Sigmoid colon (tissue), 7 donors: ENCODE results near the gene EFHD2. TPM values are rescaled to one million over a fixed set of nuclear protein-coding genes. Genes with fewer than 3 reads are reported as not detected.
A peak's percentile ranks its signal among the peaks of the same experiment; 100 is the strongest.

Source experiments
- DNase-seq: peaks from one replicate; pipeline ENCODE4 v3.0.0-alpha.2; 2019
- H3K27ac ChIP-seq, 4 donors: fragments of 200-600 bp; sonication (generic); one replicate each; pipeline ENCODE4 v1.5.1; 2016 to 2019; ENCODE audit warnings: mild to moderate bottlenecking in 1 of 4
- H3K27me3 ChIP-seq, 3 donors: fragments of 200-600 bp; sonication (generic); one replicate each; pipeline ENCODE4 v1.5.1; 2019; ENCODE audit warnings: mild to moderate bottlenecking in 1 of 3
- H3K36me3 ChIP-seq, 4 donors: fragments of 200-600 bp; sonication (generic); one replicate each; pipeline ENCODE4 v1.5.1; 2016 to 2019
- H3K4me1 ChIP-seq, 4 donors: fragments of 200-600 bp; sonication (generic); one replicate each; pipeline ENCODE4 v1.5.1; 2017 to 2019
- H3K4me3 ChIP-seq, 4 donors: fragments of 200-600 bp; sonication (generic); one replicate each; pipeline ENCODE4 v1.5.1; 2017 to 2019; ENCODE audit warnings: mild to moderate bottlenecking in 2 of 4, moderate library complexity in 1 of 4
- H3K9me3 ChIP-seq, 4 donors: fragments of 200-600 bp in 3 of 4; sonication (generic) in 3 of 4; one replicate each; pipeline versions ENCODE4 v1.5.1 to v1.6.1; 2013 to 2019
- EP300 ChIP-seq, 4 donors: sonication (generic); formaldehyde crosslinking; IDR thresholded peaks; one replicate each; pipeline ENCODE4 v1.6.1; 2017; ENCODE audit warnings: antibody characterized with exemption in 4 of 4
- POLR2A ChIP-seq, 2 donors: fragments of 450-650 bp; IDR thresholded peaks; one replicate each; pipeline ENCODE4 v1.6.1; 2016; ENCODE audit warnings: antibody characterized with exemption in 2 of 2, mild to moderate bottlenecking in 2 of 2, moderate library complexity in 2 of 2
- POLR2AphosphoS5 ChIP-seq, 4 donors: sonication (generic); formaldehyde crosslinking; IDR thresholded peaks; one replicate each; pipeline ENCODE4 v1.6.1; 2017; ENCODE audit warnings: antibody characterized with exemption in 4 of 4
- WGBS, 2 donors: extraction: QIAGEN DNeasy Blood & Tissue Kit; methylation state at CpG; one replicate each; pipeline ENCODE4 v1.1.7; 2013; 5-methylcytosine and 5-hydroxymethylcytosine counted together
- intact Hi-C: fragments of 100-400 bp; cut with DNase I; formaldehyde crosslinking; loops from one replicate; pipeline ENCODE4 v1.15.1; 2023
- polyA plus RNA-seq, 3 donors: library from polyadenylated mRNA; stranded (reverse); fragments of 200-250 nt; gene quantifications; one replicate each; pipeline ENCODE4 v1.2.3, GENCODE V29; 2013
- total RNA-seq, 4 donors: library from RNA; depleted of rRNA; stranded (reverse); fragments of >200 nt; gene quantifications; one replicate each; pipeline ENCODE4 v1.1.0, GENCODE V29; 2016
- TF ChIP-seq, protein P1 (sequence below), 4 experiments: fragments of 450-650 bp in 3 of 4; fragments of 200-600 bp in 1 of 4; IDR thresholded peaks; one replicate each; pipeline ENCODE4 v1.5.1; 2016 to 2019; ENCODE audit warnings: antibody characterized with exemption in 4 of 4, mild to moderate bottlenecking in 3 of 4, moderate library complexity in 2 of 4
- donor health status: healthy with polysubstance abuse.
- donor health status: Bipolar disorder and iron deficiency.
- donor health status: healthy.

EFHD2 gene
- total and polyA plus RNA-seq, 7 donors, result 32.7 to 181 (median 47.4) TPM

DNA sequence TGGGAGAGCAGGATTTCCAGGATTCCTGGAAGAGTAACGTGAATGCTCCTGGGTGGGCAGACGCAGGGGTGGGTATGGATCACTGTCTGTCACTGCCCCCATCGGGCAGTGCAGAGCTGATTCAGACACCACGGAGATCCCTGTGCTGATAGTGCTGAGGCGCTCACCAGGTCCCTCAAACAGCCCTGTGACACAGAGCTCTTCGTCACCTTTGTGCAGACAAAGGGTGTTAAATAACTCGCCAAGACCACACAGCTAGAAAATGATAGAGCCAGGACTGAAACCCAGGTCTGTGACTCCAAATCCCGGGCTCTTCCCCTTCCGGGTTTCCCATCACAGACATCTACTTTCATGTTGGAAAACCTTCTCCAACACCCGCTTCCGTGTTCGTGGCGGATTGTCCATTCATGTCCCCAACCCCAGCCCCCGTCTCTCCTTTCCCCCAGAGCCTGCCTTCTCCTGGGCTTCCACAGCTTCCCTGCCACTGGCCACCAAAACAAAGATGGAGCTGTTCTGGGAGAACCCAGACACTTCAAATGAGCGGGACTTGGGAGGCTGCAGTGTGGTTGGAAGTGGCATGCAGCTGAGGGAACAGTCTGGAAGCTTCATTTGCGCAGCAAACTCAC, 2.6 kb downstream of the EFHD2 start:
- H3K4me3 ChIP-seq, result peak overlapping the region in 2 of 4 donors; percentile 73 to 97
- TF ChIP-seq, protein P1, sequence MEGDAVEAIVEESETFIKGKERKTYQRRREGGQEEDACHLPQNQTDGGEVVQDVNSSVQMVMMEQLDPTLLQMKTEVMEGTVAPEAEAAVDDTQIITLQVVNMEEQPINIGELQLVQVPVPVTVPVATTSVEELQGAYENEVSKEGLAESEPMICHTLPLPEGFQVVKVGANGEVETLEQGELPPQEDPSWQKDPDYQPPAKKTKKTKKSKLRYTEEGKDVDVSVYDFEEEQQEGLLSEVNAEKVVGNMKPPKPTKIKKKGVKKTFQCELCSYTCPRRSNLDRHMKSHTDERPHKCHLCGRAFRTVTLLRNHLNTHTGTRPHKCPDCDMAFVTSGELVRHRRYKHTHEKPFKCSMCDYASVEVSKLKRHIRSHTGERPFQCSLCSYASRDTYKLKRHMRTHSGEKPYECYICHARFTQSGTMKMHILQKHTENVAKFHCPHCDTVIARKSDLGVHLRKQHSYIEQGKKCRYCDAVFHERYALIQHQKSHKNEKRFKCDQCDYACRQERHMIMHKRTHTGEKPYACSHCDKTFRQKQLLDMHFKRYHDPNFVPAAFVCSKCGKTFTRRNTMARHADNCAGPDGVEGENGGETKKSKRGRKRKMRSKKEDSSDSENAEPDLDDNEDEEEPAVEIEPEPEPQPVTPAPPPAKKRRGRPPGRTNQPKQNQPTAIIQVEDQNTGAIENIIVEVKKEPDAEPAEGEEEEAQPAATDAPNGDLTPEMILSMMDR (IDR thresholded peaks at IDR 0.05), result no peak
- TF ChIP-seq POLR2A (IDR thresholded peaks at IDR 0.05) (no peak), POLR2AphosphoS5 (IDR thresholded peaks at IDR 0.05) (no peak), EP300 (IDR thresholded peaks at IDR 0.05) (no peak)
- intact Hi-C loops, result loop anchor here (5.0 kb wide), 1 partner anchor 110 kb away; the partner anchor contains the start of gene CASP9
- no peaks in the 10 kb centered on the region for H3K36me3 ChIP-seq
- no peak for DNase-seq
- H3K4me1 ChIP-seq, result peaks cover 0 to 75% (median 61%) of the 10 kb centered on the region in 4 donors
- peak overlapping the region; percentile 10 to 88 (median 82) for H3K27ac ChIP-seq
- 12 to 50% methylated on average over 16 of the region's 16 CpGs for WGBS, 2 donors
- no peaks in the 10 kb centered on the region for H3K9me3 ChIP-seq
- no peaks in the 10 kb centered on the region for H3K27me3 ChIP-seq

DNA sequence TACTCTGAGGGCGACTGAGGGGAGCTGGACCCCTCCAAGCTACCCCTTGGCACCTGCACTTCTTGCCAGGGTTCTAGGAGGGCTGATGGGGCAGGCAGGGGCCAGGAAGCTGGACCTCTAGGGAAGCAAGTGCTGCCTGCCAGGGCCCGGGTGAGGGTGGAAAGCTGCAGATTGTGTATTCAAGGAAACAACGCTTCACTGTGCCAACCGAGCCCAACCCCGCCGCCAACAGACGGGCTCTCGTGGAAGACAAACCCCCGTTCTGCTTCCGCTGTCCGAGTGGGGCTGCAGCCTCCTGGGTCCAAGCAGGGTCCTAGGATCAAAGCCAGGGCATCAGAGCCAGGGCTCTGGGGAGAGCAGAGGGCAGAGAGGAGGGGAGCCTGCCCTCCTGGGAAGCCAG, 3.2 kb downstream of the EFHD2 start:
- peaks cover 0 to 72% (median 59%) of the 10 kb centered on the region in 4 donors for H3K4me1 ChIP-seq
- no peaks in the 10 kb centered on the region for H3K36me3 ChIP-seq
- intact Hi-C loops, result loop anchor here (5.0 kb wide), 1 partner anchor 109 kb away; the partner anchor contains the start of gene CASP9
- H3K27me3 ChIP-seq, result no peaks in the 10 kb centered on the region
- H3K4me3 ChIP-seq, result no peak overlapping the region
- no peak for TF ChIP-seq EP300 (IDR thresholded peaks at IDR 0.05)
- TF ChIP-seq POLR2AphosphoS5 (IDR thresholded peaks at IDR 0.05), result no peak
- TF ChIP-seq, protein P1 (IDR thresholded peaks at IDR 0.05), result no peak
- no peak for TF ChIP-seq POLR2A (IDR thresholded peaks at IDR 0.05)
- WGBS, 2 donors, result 9 to 61% methylated on average over 11 of the region's 11 CpGs
- H3K9me3 ChIP-seq, result no peaks in the 10 kb centered on the region
- peak overlapping the region; percentile 17 to 88 (median 82) for H3K27ac ChIP-seq
- DNase-seq, result no peak

DNA sequence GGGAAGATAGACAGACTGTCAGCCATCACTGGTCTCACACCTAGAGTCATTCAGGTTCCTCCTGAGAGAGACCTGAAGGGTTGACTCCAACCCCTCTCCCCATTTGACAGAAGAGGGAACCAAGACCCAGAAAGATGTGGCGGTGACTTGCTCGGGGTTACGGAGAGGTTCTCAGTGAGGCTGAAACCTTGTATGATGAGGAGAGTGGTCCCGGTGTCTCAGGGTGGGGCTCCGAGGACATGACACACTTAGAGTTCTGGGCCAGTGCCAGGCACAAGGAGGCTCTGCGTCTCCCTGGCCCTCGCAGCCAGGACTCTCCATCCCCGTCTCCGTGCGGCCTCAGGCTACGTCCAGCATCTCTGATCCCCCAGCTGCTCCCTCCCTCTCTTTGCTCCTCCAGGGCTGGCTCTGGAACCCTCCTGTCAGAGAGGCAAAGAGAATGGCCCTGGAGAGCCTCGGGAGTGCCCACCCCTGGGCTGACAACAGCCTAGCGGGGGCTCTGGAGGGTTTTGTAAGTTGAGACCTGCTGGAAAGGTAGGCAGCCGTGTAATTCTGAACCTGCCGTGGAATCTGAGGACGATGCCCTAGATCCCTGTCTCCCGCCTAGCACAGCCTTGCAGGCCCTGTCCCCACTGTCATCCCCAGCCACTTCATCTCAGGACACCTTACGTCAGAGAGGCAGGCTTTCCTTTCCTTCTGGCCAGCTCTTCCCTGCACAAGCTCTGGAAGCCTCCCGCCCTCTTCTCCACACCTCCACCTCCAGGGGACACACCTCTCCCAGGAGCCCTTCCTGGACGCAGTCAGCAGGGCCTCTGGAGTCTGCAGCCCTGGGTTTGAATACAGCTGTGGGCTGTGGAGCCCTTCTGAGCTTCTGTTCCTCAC, 4.1 kb downstream of the EFHD2 start:
- DNase-seq, result no peak
- Histone ChIP-seq H3K9me3 (no peaks in the 10 kb centered on the region), H3K27ac (peak overlapping the region; percentile 17 to 88 (median 82)), H3K4me3 (no peak overlapping the region), H3K4me1 (peaks cover 0 to 74% (median 59%) of the 10 kb centered on the region in 4 donors), H3K36me3 (no peaks in the 10 kb centered on the region), H3K27me3 (no peaks in the 10 kb centered on the region)
- intact Hi-C loops, result loop anchor here (5.0 kb wide), 1 partner anchor 108 kb away; the partner anchor contains the start of gene CASP9
- TF ChIP-seq EP300 (IDR thresholded peaks at IDR 0.05) (no peak), POLR2AphosphoS5 (IDR thresholded peaks at IDR 0.05) (no peak), POLR2A (IDR thresholded peaks at IDR 0.05) (no peak)
- TF ChIP-seq, protein P1 (IDR thresholded peaks at IDR 0.05), result no peak
- WGBS, 2 donors, result 60 to 83% methylated on average over 20 of the region's 20 CpGs

DNA sequence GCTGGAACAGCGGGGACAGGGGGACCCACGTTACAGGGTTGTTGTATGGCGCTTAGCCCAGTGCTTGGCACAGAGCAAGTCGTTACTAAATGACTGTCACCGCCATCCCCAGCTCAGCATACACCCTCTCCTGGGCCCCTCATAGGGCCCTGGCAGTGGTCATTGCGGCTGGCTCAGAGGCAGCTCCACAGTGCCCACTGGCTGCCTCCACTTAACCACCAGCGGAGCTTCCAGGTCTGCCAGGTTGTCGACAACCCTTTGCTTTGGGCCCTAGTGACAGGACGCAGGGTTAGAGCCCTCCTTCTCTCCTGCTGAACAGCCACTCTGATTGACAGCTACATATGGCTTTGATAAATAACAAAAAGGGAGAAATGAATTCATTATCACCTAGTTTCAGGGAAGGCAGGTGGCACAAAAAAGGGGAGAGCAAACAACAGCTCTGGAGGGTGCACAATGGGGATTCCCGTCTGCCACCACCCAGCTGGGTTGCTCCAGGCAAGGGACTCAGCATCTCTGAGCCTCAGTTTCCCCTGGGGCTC, 4.8 kb downstream of the EFHD2 start:
- peak overlapping the region in 1 of 4 donors; percentile 81 for H3K27ac ChIP-seq
- H3K36me3 ChIP-seq, result no peaks in the 10 kb centered on the region
- H3K9me3 ChIP-seq, result no peaks in the 10 kb centered on the region
- TF ChIP-seq, protein P1 (IDR thresholded peaks at IDR 0.05), result no peak
- no peak for TF ChIP-seq POLR2AphosphoS5 (IDR thresholded peaks at IDR 0.05)
- TF ChIP-seq POLR2A (IDR thresholded peaks at IDR 0.05), result no peak
- DNase-seq, result no peak
- H3K4me3 ChIP-seq, result no peak overlapping the region
- peaks cover 0 to 74% (median 60%) of the 10 kb centered on the region in 4 donors for H3K4me1 ChIP-seq
- H3K27me3 ChIP-seq, result no peaks in the 10 kb centered on the region
- intact Hi-C loops, result loop anchor here (5.0 kb wide), 1 partner anchor 108 kb away; the partner anchor contains the start of gene CASP9
- 74 to 88% methylated on average over 10 of the region's 10 CpGs for WGBS, 2 donors
